HG03521 (cell line): ENCODE measurements around the gene MYO19.
"Not testable (repeated sequence)": the region's sequence is repeated elsewhere in the genome, so short reads cannot be mapped to it uniquely, and the experiment has no call there.

Experiments
- ATAC-seq: cut with Tn5 transposase; IDR thresholded peaks from one replicate; pipeline ENCODE4 v1.9.1; 2021; ENCODE audit warnings: mild to moderate bottlenecking, moderate library complexity; ENCODE audit not compliant: unreplicated experiment

The MYO19 gene

GRCh38 chr17:36532435-36532975, 2.2 kb downstream of the MYO19 start:
- no peak for ATAC-seq

DNA sequence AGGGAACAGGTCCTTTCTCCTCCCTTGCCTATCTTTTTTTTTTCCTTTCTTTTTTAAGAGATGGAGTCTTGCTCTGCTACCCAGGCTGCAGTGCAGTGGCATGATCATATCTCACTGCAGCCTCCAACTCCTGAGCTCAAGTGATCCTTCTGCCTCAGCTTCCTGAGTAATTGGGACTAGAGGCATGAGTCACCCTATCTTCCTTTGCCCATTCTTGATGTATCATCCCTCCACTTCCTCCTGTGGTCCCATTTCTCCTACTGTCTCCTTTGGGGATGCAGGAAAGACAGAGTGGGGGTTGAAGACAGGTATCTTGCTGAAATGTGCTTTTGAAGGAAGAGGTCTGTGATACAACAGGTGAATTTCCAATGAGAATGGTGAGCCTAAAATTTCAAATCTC, 5.5 kb downstream of the MYO19 start:
- no peak for ATAC-seq

DNA sequence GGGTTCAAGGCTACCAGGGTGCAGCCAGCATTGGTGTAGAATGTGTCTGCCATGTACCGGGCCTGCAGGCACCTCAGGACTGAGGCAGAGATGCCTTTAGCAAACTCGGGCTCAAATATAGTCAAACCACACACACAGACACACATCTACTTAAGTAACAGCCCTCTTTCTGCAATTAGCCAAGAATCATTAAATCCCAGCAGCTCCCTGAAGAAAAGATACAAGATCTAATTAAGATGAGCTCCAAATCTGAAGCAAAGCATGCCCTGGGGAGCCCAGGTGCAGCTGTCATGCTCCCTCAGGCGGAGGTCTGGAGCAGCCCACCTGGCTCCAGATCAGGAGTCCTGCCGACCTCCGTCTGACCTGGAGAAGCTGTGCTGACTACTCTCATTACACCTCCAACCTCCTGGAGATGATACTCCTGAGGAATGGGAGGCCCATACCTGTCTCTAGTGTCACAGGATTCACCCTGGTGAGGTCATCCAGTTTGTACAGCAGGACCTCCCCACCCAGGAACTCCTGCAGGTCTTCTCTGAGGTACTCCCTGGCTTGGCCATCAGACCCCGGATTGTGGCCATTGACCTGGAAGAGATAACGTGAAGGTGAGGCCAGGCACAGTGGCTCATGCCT, 6.9 kb downstream of the MYO19 start:
- ATAC-seq = no peak

GRCh38 chr17:36525888-36526287, 8.8 kb downstream of the MYO19 start:
- no peak for ATAC-seq

- ATAC-seq = no peak
These were observed 9.6 kb downstream of the MYO19 start for GRCh38 chr17:36525113-36525512.

DNA sequence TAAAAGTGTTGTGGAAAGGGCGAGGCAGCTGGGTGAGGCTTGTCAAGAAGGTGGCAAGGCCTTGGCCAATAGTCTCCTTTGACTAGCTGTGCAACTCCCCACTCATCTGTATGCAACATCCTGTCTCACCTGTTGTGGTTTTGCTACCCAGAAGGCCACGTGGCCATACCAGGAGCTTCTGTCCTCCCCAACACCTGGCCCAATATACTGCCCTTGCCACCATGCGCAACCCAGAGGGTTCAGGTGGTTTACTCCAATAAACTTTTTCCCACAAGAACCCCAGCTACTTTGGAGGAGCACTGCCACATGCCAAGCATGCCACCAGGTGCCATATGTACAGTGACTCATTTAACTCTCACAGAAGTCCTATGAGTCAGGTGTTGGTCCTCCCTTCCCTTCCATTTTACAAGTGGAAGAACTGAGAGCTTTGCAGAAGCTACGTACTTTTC, 10.2 kb downstream of the MYO19 start:
- no peak for ATAC-seq

GRCh38 chr17:36523113-36523512, 11.6 kb downstream of the MYO19 start:
- no peak for ATAC-seq

GRCh38 chr17:36515837-36516236, 18.8 kb downstream of the MYO19 start:
- no peak for ATAC-seq

- ATAC-seq = no peak
These were observed 19.8 kb downstream of the MYO19 start for GRCh38 chr17:36514856-36515255.

- ATAC-seq = no peak
These were observed 22.0 kb downstream of the MYO19 start for GRCh38 chr17:36512641-36513040.

DNA sequence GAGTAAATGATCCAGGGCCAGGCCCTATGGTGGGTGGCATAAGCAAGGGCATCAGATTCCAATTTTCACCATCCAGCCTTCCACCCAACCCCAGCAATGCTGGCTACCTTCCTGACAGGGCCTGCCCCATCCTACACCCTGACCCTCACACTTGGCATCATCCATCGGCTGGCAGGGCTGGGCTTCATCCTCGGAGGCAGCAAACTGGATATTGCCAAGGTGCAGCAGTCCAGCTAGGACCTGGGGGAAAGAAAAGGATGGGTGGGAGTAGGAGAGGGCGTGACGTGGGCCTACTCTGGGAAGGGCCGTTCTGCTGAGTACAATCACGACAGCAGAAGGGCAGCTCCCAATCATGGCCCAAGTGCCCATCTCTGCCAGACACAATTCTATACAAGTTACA, 23.5 kb downstream of the MYO19 start:
- no peak for ATAC-seq

GRCh38 chr17:36510636-36511035, 24.0 kb downstream of the MYO19 start:
- ATAC-seq = no peak

- ATAC-seq = no peak
These were observed 25.2 kb downstream of the MYO19 start for GRCh38 chr17:36509272-36509985.

DNA sequence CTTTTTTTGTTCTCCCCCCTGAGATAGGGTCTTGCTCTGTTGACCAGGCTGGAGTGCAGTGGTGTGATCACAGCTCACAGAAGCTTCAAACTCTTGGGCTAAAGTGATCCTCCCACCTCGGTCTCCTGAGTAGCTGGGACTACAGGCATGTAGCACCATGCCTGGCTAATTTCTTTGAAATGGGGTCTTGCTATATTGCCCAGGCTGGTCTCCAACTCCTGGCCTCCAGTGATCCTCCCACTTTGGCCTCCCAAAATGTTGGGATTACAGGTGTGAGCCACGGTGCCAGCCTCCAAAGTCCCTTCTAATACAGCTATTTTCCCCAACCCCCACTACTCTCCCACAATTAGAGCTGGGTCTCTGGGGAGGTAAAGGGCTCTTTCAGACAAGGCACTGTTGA, 26.2 kb downstream of the MYO19 start:
- not testable (repeated sequence) for ATAC-seq

DNA sequence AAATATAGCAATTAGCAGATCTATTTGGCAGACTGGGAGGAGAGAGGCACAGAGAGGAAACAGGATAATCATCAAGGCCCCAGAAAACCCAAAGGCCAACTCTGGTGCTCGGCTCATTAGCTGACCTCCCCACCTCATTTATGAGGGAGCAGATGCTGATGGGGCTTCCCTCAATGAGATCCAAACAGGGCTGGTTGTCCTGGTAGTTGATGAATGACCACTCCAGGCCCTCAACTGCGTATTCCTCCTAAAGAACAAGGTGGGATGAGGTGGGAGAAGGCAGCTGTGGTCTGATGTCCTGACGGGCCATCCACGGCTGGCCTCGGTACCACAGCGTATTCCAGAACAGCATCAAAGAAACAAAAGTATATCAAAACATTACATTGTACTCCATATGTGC, 27.4 kb downstream of the MYO19 start:
- ATAC-seq = no peak

DNA sequence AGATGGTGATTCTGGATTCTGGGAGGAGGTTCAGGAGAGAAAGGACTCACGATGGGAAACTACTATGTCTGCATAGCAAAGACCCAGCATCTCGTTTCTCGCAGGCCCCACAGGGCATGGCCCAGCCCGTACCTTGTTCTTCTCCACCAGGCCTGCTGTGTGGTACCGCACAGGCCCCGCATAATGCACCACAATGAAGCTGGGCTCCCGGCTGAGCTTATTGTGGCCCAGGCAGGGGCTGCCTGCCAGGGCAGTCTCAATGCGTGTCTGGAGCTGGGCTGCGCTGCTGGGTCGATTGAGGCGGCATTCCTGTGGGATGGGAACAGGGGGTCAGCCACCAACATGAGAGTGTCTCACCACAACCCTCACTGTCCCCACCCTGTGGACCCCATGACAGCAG, 27.8 kb downstream of the MYO19 start:
- ATAC-seq = no peak

DNA sequence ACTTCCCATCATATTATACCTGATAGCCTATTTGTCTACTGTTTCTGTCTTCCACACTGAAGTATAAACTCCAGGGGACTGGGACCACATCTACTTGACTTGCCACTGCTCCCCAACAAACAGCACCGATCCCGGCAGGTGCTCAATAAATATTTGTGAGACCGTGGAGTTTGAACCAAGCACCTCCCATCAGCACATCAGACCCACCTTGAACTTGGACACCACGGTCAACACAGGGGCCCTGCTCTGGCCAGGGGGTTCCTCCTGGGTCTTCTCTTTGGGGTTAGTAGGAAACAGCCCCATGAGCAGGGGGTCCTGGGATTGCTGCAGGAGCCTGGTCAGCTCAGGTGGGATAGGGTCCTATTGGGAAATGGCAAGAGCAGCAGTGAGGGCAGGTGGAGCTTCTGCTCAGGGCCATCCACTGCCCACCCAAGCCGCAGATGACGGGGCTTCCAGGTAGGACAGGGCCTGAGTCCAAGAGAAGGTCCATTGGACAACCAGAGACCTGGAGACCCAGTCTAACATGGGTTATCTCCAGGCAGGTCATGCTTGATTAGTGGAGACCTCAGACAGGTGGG, 28.3 kb downstream of the MYO19 start:
- ATAC-seq = no peak

DNA sequence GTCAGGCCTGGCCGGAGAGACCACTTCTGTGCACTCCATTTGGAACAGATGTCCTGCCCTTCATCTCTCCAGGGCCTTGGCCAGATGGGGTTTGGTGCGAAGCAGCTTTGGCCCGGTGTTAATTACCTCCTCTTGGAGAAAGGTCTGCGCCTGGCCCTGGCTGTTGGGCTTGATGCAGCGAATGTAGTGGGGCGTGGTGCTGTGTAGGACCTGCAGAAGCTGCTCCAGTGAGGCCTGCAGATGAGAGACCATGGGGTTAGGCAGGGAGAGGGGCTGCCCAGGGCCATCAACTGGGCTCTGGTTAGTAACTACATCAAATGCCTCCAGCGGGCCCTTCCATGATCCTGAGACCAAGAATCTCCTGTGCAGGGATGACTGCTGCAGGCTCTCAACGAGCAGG, 29.5 kb downstream of the MYO19 start:
- no peak for ATAC-seq

DNA sequence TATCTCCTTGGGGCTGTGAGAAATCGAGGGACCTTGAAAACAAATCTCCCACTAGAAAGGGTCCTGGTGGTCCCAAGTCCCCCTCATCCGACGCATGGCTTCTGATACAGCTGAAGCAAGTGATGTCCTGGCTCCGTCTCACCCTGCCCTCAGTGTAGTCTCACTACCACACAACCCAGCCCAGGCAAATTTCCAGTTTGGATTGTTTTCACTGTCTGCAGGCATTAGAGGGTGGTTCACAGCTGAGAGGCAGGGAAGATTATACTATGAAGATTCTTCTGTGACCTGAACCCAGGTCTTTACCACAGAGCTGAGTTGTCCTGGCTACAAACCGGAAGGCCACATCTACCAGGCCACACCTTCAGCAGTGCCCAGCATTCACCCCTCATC, 30.5 kb downstream of the MYO19 start:
- no peak for ATAC-seq

DNA sequence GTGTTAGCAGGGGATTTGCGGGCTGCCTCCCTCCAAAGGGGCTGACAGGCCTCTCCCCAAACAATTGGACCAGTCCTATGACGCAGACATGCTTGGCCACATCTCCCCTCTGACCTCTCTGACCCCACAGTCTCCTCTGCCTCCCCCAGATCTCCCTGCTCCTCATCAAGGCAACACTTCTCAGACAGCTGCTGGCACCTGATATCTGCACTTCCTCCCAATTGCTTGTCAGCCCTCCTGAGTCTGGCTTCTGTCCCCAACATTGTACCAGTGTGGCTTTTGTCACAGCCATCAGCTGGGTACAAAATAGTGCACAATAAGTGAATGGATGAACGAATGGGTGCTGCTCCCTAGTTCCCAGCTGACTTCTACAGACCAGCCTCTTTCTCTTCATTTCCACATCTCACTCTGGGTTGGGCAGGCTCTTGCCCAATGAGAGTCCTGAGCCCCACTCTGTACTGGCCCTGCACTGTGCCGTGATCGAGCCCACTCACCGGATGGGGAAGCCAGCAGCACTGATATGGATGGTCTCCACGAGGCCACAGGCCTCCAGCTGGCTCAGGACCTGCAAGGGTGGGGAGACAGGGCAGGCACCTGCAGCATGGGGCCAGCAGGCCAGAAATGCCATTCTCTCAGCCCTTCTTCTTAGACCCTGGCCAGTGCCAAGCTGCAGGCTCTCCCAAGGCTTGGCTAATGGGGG, 31.1 kb downstream of the MYO19 start:
- ATAC-seq = no peak

DNA sequence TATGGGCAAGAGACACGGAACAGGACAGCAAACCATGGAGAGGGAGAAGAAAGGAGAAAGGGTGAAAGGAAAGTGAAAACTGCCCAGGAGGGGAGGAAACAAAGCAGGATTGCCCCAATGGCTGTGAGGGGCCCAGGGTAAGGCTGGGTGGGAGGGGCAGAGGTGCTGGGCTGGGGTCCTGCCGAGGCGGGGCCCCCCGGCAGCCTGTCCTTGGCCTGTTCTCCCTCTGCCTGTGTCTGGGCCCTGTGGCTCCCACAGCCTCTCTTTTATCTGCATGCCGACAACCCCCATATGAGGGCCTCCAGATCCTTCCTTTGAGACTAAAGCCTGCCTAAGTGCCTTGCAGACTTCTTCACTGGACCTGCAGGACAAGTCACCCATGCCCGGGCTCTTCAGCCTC, 32.7 kb downstream of the MYO19 start:
- ATAC-seq = no peak

GRCh38 chr17:36501351-36501750, 33.3 kb downstream of the MYO19 start:
- ATAC-seq = no peak
